GF-D8 (cell line): ENCODE results near the gene SLC35F1.

ENCODE experiments used
- DNase-seq: peaks from one replicate; lab custom pipeline; 2025; lab: John Stamatoyannopoulos, UW

The SLC35F1 gene

DNA sequence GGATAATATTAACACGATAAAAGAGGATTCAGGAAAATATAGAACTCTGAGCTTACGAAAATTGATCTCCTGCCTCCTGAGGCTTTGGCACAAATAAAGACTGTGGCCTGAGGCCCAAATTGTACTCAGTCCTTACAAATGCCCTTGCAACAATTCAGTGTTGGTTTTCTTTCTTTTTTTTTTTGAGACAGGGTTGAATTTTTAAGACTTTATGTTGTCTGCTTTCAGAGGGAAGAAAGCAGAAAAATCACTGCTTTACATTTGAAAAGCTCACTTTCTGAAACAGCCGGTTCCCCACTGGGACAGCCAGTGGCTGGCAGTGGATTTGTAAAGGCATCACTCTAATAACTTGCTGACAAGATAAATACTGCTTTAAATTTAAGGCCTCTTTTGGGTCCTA is 290.5 kb downstream of the SLC35F1 start:
- no peak for DNase-seq

DNA sequence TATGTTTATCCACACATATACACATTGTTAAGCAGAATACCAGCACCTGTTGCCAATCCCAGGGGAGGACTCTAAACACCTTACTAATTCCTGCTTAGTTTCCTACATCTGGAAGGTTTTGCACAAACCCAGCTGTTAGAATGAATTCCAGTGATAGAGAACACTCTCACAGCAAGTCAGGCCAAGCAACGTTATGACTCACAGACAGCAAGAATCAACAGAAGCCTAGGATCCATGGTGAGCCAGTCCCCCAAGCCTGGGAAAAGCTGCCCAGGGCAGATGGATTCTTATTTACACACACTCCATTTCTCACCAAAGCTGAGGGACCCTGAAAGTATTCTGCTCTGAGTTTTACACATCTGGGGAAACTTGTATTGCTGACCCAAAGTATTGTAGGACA is 291.7 kb downstream of the SLC35F1 start:
- no peak for DNase-seq

- DNase-seq: no peak
Observed at GRCh38 chr6:118200160-118200559, 293.1 kb downstream of the SLC35F1 start.

GRCh38 chr6:118202517-118202916 is 295.5 kb downstream of the SLC35F1 start:
- DNase-seq: no peak

DNA sequence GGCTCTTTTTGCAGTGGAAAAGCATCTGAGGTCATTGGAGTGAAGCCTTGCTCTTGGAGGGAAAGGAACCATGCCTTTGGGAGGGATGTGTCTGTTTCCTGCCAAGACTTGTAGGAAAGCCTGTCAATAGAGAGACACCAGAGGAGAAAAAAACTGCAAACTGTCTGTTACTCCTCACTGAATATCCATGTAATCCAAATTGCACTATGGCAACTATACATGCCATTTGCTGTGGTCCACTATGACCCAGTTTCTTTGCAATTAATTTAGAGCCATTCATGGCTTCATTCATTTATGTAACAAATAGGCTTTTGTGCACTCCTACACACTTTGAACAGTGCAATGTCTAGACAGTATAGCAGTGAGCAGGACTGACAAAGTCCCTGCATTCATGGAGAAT is 296.5 kb downstream of the SLC35F1 start:
- DNase-seq: no peak

- DNase-seq: no peak
Observed at GRCh38 chr6:118206221-118206620, 299.2 kb downstream of the SLC35F1 start.

DNA sequence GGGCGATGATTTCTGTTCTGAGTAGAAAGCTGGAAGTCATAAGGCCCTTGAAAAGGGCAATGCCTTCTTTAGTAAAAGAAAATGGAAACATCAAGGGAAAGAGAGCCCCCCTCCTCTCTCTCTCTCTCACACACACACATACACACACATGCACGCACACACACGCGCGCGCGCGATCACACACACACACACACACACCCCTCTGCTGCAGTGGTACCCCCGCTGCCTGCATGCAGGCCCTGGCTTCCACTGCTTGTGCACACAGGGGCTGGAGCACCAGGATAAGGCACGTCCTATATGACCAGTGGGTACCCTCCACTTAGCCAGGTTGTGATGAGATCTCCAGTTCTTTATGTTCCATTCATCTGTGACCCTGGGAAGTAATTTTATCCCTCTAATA is 300.9 kb downstream of the SLC35F1 start:
- no peak for DNase-seq

DNA sequence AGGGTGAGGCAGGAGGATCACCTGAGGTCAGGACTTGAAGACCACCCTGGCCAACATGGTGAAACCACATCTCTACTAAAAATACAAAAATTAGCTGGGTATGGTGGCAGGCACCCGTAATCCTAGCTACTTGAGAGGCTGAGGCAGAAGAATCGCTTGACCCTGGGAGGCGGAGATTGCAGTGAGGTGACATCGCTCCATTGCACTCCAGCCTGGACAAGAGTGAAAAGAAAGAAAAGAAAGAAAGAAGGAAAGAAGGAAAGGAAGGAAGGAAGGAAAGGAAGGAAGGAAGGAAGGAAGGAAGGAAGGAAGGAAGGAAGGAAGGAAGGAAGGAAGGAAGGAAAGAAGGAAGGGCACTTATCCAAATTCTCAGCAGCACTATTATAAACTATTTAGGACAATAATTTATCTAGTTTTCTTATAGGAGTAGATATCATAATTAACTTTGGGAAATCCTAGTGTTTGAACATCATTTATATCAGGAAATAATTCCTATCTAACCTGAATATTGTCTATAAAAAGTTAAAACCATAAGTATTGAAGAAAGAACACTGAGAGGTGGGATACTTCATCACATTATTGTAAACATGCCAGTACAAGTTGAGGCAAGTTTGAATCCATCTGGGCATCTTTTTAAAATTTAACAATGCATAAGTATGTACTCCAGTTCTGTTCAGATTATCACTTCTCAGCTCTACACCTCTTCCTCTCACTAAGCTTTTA is 305.5 kb downstream of the SLC35F1 start:
- DNase-seq: no peak

GRCh38 chr6:118215269-118215668 is 308.2 kb downstream of the SLC35F1 start:
- no peak for DNase-seq

- no peak for DNase-seq
Observed at GRCh38 chr6:118216751-118217150, 309.7 kb downstream of the SLC35F1 start.

GRCh38 chr6:118218156-118218555 is 311.1 kb downstream of the SLC35F1 start:
- DNase-seq: no peak

DNA sequence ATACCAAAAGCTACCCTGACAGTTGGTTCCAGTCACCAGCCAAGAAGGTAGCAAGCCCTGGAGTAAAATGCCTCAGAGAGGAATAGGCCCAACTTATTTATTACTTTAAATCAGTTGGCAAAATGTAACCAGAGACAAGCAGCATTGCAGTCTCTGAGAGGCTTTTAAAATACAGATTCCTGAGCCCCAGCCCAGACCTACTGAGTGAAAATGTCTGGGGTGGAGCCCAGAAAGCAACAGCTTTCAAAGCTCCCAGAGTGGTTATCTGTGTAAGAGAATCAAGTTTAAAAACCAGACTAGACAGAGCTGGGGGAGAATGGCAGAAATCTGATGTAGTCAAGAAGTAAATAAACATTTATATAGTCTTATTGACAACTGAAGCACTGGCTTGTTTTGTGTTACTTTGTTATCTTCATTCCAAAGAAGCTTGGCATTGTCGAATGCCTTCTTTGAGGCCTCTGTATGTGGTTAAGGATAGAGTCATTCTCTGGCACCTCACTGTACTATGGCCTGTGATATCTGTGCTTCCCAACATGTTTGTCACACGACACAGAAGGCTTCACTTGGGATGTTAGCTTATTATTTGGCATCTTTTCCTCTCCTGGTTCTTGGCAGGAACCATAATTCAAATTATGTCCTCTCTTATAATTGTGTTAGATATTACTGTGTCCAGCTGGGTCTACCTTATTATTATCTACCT is 313.5 kb downstream of the SLC35F1 start:
- no peak for DNase-seq

DNA sequence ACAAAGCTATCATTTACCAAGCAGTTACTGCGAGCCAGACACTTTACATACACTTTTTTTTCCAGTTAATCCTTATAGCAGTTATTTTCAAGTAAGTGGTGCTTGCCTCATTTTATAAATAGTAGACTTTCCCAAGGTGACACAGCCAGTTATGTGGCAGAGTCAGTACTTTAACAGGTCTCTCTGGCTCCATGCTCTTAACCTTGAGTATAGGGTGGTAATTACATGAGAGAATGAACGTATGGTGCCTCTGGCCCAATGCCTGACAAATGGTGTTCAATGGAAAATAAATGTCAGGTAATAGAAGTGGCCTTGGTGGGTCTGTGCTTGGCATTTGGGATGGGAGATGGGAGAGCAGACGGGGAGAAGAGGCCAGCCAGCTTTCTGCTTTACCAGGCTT is 316.3 kb downstream of the SLC35F1 start:
- no peak for DNase-seq

DNA sequence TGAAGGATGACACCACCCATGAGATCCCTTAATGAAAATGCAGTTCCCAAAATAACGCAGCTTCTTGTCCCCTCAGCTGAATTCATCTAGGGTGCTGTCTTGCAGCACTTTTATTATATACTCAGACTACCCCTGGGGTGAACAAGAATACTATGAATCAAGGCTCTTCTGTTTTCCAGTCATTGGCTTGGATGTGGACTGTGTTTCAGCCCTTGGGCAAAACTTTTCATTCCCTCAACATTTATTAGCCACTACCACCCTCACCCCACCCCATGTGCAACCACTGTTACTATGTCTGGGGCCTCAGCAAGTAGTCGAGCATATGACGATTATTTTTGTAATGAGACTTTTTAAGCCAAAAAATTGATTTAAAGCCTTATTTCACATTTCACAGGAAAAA is 321.8 kb downstream of the SLC35F1 start:
- DNase-seq: no peak

GRCh38 chr6:118240878-118241528 is 333.9 kb downstream of the SLC35F1 start:
- DNase-seq: no peak

- DNase-seq: no peak
Observed at GRCh38 chr6:118246406-118246805, 339.3 kb downstream of the SLC35F1 start.

GRCh38 chr6:118248171-118248570 is 341.1 kb downstream of the SLC35F1 start:
- DNase-seq: no peak

GRCh38 chr6:118249680-118250079 is 342.6 kb downstream of the SLC35F1 start:
- DNase-seq: no peak

GRCh38 chr6:118252474-118252873 is 345.4 kb downstream of the SLC35F1 start:
- DNase-seq: no peak

- no peak for DNase-seq
Observed at GRCh38 chr6:118253741-118254140, 346.7 kb downstream of the SLC35F1 start.

DNA sequence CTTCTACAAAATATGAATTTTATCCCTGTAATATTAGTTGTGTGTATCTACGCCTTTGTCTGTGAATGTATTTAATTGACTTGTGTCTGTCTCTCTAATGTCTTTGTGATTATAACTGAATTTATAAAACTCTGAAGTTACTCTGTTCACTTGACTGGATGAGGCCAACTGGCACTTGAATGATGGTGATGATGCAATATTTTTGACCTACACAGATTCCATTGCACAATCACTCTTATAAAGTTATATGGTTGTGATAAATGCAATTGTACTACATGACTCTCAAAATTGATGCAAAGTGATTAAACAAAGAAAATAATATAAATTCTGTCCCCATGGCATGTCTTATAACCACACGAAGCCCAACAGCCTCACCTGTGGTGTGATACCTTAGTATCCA is 353.8 kb downstream of the SLC35F1 start:
- DNase-seq: no peak

GRCh38 chr6:118263921-118264486 is 356.9 kb downstream of the SLC35F1 start:
- DNase-seq: no peak

DNA sequence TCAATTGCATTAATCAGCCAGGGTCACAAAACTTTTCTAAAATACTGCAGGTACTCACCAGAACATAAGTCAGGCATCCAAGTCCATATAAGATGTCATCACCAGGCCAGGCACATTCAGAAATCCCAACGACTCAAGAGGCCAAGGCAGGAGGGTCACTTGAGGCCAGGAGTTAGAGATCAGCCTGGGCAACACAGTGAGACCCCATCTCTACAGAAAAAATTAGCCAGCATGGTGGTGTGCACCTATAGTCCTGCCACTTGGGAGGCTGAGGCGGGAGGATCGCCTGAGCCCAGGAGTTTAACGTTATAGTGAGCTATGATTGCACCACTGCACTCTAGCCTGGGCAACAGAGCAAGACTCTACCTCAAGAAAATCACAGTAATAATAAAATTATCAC is 362.6 kb downstream of the SLC35F1 start:
- DNase-seq: no peak
